ENCODE measurements around the gene ARPC1A.
"Not testable (repeated sequence)": the region's sequence is repeated elsewhere in the genome, so short reads cannot be mapped to it uniquely, and the experiment has no call there.

The ARPC1A gene

GRCh38 chr7:99324559-99324958 lies 1.1 kb upstream of the ARPC1A start:
- no peak for DNase-seq

- DNase-seq: no peak
Measured at GRCh38 chr7:99325001-99325493, 651 bp upstream of the ARPC1A start.

GRCh38 chr7:99326408-99326782 lies 697 bp downstream of the ARPC1A start:
- no peak for DNase-seq

DNA sequence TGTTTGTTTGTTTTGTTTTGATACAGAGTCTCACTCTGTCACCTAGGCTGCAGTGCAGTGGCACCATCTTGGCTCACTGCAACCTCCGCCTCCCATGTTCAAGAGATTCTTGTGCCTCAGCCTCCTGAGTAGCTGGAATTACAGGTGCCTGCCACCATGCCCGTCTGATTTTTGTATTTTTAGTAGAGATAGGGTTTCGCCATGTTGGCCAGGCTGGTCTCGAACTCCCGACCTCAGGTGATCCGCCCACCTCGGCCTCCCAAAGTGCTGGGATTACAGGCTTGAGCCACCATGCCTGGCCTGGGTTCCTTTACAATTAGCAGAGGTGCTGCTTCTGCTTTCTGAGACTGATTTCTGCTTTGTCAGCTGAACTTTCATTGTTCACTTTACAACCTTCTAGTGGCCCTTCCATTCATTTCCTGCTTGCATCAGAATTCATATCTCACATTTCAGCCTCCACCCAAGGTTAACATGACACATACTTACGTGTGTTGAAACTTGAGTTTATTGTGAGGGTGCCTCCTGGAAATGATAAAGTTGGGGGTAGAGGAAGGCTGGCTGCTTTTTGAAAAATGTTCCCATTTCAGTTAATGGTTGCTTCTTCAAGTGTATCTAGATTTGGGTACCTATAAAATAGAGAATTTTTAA lies 4.7 kb downstream of the ARPC1A start:
- DNase-seq: not testable (repeated sequence)

- DNase-seq: no peak
Measured at GRCh38 chr7:99331002-99331401, 5.3 kb downstream of the ARPC1A start.

DNA sequence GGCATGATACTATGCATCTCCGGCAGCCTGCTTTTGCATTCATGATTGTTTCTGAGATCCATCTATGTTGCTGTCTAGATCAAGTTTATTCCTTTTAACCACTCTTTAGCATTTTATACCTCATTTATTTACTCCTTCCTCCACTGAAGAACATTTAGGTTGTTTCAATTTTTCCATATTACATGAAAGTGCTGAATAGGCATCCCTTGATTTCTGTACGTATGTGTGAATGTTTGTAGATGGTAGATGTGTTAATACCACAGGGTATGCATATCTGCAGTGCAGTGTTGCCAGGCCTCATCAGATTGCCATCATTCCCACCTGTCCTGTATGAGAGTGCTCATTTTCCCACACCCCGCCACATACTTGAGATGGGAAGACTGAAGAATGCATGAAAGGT lies 13.9 kb downstream of the ARPC1A start:
- no peak for DNase-seq

GRCh38 chr7:99340659-99341058 lies 15.0 kb downstream of the ARPC1A start:
- no peak for DNase-seq

DNA sequence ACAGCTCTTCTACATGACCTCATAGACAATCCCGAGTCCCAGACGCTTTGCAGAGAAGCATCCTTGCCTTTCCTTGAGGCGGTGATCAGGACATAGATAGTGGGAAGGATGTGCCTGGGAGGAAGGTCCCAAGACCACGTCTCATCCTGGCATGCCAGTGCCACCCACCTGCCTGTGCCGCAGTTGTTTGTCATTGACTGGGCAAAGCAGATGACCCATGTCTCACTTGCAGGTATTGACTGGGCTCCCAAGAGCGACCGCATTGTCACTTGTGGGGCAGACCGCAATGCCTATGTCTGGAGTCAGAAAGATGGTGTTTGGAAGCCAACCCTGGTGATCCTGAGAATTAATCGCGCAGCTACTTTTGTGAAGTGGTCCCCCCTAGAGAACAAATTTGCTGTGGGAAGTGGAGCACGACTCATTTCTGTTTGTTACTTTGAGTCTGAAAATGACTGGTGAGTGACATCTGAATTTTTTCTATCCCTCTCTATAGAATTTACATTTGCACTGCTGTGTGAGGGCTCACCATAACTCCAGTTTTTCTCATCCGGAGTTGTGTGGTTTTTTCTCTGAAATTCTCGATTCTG lies 18.5 kb downstream of the ARPC1A start:
- DNase-seq: no peak

DNA sequence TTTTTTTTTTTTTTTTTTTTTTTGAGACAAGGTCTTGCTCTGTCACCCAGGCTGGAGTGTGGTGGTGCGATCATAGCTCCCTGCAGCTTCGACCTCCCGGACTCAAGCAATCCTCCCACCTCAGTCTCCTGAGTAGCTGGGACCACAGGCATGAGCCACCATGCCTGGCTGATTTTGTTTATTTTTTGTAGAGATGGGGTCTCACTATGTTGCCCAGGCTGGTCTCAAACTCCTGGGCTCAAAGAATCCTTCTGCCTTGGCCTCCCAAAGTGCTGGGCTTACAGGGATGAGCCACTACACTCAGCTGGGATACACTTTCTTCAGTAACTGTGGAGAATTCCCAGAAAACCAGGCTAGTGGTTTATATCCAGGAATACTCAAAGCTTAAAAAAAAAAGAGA lies 24.9 kb downstream of the ARPC1A start:
- DNase-seq: not testable (repeated sequence)

DNA sequence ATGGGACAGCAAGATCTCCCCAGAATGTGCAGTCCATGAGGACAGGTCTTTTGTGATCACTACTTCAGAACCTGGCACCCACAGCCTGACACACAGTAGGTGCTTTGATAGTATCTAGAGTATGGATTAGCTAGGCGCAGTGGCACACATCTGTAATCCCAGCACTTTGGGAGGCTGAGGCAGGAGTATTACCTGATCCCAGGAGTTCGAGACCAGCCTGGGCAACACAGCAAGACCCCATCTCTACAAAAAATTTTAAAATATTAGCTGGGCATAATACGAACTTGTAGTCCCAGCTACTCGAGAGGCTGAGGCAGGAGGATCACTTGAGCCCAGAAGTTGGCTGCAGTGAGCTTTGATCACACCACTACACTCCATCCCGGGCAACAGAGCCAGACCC lies 26.5 kb downstream of the ARPC1A start:
- DNase-seq: no peak

DNA sequence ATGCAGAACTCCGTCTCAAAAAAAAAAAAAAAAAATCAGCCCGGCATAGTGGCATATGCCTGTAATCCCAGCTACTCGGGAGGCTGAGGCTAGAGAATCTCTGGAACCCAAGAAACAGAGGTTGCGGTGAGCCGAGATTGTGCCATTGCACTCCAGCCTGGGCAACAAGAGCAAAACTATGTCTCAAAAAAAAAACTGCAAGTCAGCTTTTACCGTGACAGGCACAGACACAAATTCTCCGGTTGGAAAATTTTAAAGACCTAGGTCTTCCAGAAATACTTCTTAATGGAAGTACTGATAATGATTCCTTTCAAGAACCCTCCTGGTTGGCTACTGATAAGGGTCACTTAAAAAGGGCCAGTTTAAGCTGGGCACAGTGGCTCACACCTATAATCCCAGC lies 29.4 kb downstream of the ARPC1A start:
- DNase-seq: no peak

DNA sequence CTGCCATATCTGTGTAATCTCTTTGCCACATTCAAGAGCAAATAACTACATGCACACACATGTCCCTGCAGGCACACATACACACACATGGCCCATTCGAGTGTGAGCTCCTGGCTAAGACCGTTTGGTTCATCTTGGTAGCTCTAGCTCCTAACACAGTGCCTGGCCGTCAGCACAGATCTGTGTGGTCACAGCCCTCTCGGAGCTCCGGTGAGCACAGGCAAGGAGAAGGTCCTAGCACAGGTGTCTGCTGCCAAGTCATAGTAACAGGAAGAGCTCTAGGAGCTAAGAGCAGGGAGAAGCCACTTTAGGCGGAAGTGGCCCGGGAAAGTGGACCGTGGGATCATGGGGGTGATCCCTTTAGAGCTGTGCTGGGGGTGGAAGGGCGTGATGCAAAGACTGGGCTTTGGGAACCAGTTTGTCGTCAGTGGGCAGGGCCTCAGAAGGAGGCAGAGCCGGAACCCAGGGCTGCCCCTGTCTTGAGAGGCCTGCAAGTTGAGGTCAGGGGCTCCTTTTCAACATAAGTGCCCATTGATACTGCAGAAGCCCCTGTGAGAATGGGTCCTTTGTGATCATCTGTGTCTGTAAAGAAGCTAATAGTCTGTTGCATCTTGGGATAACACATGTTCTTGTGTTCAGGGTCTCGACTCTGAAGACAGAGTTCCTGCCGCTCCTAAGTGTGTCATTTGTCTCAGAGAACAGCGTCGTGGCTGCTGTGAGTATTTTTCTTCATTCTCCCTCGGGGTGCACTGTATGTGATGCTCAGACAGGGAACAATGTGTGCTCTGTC lies 32.2 kb downstream of the ARPC1A start:
- DNase-seq: no peak

- not testable (repeated sequence) for DNase-seq
Measured at GRCh38 chr7:99358521-99358920, 32.8 kb downstream of the ARPC1A start.

- DNase-seq: no peak
Measured at GRCh38 chr7:99359465-99360154, 33.9 kb downstream of the ARPC1A start.

DNA sequence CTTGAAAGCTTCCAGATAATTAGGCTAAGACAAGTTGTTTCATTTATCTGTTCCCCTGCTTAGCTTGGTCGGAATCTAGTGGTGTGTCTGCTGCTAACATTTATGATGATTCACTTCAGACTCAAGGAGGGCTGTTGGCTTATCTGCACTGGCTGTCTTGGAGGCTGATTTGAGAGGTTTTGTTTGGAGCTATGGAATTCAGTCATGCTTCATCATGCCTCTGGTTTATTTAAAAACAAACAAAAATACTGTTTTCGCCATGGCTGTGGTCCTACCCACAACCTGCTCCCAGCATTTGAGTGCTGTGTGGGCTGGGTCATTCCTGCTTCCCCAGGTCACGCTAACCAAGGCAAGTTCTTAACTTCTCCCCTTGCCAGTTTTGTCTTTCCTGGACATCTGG lies 37.1 kb downstream of the ARPC1A start:
- DNase-seq: no peak

DNA sequence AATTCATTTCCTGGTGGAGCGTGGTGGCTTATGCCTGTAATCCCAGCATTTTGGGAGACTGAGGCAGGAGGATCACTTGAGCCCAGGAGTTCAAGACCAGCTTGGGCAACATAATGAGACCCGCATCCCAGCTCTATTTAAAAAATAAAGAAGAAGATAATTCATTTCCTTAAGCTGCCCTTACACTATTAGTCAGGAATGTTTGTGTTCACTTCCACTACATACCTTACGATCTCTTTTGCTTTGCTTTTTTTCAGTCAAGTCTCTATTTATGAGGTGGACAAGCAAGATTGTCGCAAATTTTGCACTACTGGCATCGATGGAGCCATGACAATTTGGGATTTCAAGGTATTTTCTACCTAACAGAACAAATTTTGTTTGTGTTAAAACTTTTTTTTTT lies 37.6 kb downstream of the ARPC1A start:
- DNase-seq: no peak

DNA sequence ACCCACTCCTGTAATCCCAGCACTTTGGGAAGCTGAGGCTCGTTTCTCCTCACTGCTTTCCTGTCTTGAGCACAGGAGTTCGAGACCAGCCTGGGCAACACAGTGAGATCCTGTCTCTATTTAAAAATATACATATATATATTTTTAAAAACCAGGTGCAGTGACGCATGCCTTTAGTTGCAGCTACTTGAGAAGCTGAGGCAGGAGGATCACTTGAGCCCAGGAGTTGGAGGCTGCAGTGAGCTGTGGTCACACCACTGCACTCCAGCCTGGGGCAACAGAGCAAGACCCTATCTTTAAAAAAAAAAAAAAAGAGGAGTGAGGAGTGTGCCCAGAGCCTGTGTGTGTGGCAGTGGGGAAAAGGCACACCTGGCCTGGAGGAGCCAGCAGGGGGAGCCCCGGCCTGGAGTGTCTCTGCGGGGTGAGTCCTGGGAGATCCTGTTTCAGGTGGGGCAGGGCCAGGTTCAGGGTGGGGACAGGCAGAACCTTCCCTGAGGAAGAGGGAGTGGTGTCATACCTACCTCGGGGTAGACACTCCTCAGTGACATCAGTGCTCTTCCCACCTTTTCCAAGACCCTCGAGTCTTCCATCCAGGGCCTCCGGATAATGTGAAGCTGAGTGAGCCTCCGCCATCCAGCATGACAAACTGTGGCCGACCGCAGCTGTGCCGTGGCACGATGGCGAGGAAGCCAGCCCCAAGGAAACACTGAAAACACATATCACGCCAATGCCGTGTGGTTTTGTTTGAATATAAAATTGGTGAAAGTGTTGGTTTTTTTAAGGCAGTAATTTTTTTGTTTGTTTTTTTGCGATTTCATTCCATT lies 39.8 kb downstream of the ARPC1A start:
- DNase-seq: no peak

- DNase-seq: no peak
Measured at GRCh38 chr7:99366646-99367045, 40.9 kb downstream of the ARPC1A start.

DNA sequence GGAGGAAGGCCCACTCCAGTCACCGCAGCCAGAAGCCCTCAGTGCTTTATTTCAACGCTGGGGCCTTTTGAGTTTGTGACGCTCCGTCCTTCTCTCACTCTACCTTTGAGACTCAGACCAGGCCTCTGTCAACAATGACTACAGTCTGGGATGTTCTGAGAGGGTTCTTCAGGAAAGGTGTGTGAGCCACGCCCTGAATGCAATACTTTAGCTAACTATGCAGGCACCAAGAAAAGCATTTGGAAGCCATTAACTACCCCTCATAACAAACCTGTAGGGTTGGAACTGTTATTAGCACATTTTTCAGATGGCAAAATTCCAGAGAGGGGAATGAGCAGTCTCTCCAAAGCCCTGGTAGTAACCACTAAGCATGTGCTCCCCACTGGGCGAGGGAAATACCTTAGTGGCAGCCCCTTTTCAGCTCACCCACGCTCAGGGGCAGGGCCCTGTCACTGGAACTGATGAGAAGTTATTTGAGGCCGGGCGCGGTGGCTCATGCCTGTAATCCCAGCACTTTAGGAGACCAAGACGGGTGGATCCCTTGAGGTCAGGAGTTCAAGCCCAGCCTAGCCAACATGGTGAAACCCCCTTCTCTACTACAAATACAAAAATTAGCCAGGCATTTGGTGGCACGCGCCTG lies 43.2 kb downstream of the ARPC1A start:
- DNase-seq: no peak

GRCh38 chr7:99369767-99370391 lies 44.2 kb downstream of the ARPC1A start:
- DNase-seq: no peak

GRCh38 chr7:99371376-99371920 lies 45.8 kb downstream of the ARPC1A start:
- no peak for DNase-seq

Data from NCI-H446 treated with DMSO at 0.1 percent for 48 hours (cell line).